ENCODE data around the gene CGB7. TPM values are rescaled to one million over a fixed set of nuclear protein-coding genes. Genes with fewer than 3 reads are reported as not detected.

Gene CGB7
- total RNA-seq, 3 donors from 2014 or later (not counting 1 experiment from before 2014, with no cell fraction given) = not detected

- intact Hi-C loops (cut with micrococcal nuclease) = no loop called here
- Histone ChIP-seq H3K27me3 (ENCODE audit: control insufficient read depth, insufficient read depth, low read length) (no peaks in the 10 kb centered on the region), H3K27ac (ENCODE audit: low read length) (no peak overlapping the region), H3K4me3 (ENCODE audit: low read length) (no peak overlapping the region), H3K36me3 (ENCODE audit: control insufficient read depth, insufficient read depth, low read length) (peaks cover 72% of the 10 kb centered on the region), H3K4me1 (ENCODE audit: control insufficient read depth, insufficient read depth, low read length) (no peaks in the 10 kb centered on the region), H3K9me3 (ENCODE audit: control insufficient read depth, insufficient read depth, low read length) (no peaks in the 10 kb centered on the region)
- Mint-ChIP-seq H3K36me3 (peaks cover 11% of the 10 kb centered on the region), H3K9me3 (no peaks in the 10 kb centered on the region), H3K4me1 (peaks cover 12 to 29% of the 10 kb centered on the region in 2 donors), H3K4me3 (no peak overlapping the region), H3K27me3 (ENCODE audit: low read depth in 2 of 2) (no peaks in the 10 kb centered on the region), H3K27ac (no peak overlapping the region)
- DNase-seq = no peak
- TF ChIP-seq, protein P1, sequence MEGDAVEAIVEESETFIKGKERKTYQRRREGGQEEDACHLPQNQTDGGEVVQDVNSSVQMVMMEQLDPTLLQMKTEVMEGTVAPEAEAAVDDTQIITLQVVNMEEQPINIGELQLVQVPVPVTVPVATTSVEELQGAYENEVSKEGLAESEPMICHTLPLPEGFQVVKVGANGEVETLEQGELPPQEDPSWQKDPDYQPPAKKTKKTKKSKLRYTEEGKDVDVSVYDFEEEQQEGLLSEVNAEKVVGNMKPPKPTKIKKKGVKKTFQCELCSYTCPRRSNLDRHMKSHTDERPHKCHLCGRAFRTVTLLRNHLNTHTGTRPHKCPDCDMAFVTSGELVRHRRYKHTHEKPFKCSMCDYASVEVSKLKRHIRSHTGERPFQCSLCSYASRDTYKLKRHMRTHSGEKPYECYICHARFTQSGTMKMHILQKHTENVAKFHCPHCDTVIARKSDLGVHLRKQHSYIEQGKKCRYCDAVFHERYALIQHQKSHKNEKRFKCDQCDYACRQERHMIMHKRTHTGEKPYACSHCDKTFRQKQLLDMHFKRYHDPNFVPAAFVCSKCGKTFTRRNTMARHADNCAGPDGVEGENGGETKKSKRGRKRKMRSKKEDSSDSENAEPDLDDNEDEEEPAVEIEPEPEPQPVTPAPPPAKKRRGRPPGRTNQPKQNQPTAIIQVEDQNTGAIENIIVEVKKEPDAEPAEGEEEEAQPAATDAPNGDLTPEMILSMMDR (IDR thresholded peaks at IDR 0.05) = no peak
- WGBS (ENCODE audit: insufficient coverage) = 90% methylated on average over 32 of the region's 33 CpGs
- ATAC-seq = no peak
Observed at GRCh38 chr19:49103331-49104085, 46.0 kb upstream of the CGB7 start.

DNA sequence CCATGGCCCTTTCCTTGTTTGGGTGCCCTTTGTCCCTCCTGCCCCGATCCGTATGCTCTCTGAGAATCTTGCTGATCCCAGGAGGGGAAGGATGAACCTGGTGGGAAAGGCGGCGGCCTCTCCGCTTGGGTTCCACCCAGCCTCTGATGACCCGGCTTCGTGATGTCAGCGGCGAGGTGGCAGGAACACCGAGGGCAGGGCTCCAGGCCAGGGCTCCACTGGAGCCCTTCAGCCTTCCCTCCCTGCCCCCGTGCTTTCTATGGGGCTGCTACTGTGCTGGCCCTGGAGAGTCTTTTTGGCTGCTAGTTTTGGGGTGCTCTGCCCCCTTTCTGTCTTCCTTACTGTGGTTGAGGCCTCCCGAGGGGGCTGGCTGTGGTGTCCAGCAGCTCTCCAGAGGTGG, 44.8 kb upstream of the CGB7 start:
- H3K9me3 Mint-ChIP-seq = no peaks in the 10 kb centered on the region
- Histone ChIP-seq H3K27ac (ENCODE audit: low read length) (no peak overlapping the region), H3K4me1 (ENCODE audit: control insufficient read depth, insufficient read depth, low read length) (no peaks in the 10 kb centered on the region), H3K27me3 (ENCODE audit: control insufficient read depth, insufficient read depth, low read length) (no peaks in the 10 kb centered on the region), H3K9me3 (ENCODE audit: control insufficient read depth, insufficient read depth, low read length) (no peaks in the 10 kb centered on the region), H3K36me3 (ENCODE audit: control insufficient read depth, insufficient read depth, low read length) (peaks cover 75% of the 10 kb centered on the region), H3K4me3 (ENCODE audit: low read length) (no peak overlapping the region)
- no peaks in the 10 kb centered on the region for H3K27me3 Mint-ChIP-seq (ENCODE audit: low read depth in 2 of 2)
- TF ChIP-seq, protein P1 (IDR thresholded peaks at IDR 0.05) = no peak
- peaks cover 12 to 34% of the 10 kb centered on the region in 2 donors for H3K4me1 Mint-ChIP-seq
- H3K27ac Mint-ChIP-seq = no peak overlapping the region
- intact Hi-C loops (cut with micrococcal nuclease) = no loop called here
- DNase-seq (no peak), ATAC-seq (no peak)
- no peak overlapping the region for H3K4me3 Mint-ChIP-seq
- H3K36me3 Mint-ChIP-seq = peaks cover 9% of the 10 kb centered on the region
- 96% methylated on average over 12 of the region's 12 CpGs for whole genome bisulfite sequencing (ENCODE audit: insufficient coverage)

DNA sequence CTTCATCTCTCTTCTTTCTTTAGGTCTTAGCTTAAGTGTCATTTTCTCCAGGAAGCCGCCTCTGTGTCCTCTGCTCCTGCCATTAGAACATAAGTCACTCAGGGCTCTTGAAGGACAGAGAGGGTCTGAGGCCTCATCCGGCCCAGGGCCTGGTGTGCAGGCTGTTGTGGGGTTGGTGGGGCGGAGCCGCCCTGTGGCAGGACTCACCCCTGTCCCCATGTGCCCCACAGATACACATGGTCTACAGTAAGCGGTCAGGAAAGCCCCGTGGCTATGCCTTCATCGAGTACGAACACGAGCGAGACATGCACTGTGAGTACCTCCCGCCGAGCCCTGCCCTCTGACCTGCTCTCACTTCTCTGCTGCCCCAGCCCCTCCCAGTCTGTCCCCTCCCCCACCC, 43.6 kb upstream of the CGB7 start:
- H3K27ac Mint-ChIP-seq = peak overlapping the region in 1 of 2 donors; percentile 25

More for the DNA sequence above, 43.6 kb upstream of the CGB7 start:
- H3K27me3 Mint-ChIP-seq (ENCODE audit: low read depth in 2 of 2) = no peaks in the 10 kb centered on the region
- TF ChIP-seq, protein P1 (IDR thresholded peaks at IDR 0.05) = no peak
- peaks cover 5 to 23% of the 10 kb centered on the region in 2 donors for H3K4me1 Mint-ChIP-seq
- Histone ChIP-seq H3K9me3 (ENCODE audit: control insufficient read depth, insufficient read depth, low read length) (no peaks in the 10 kb centered on the region), H3K27me3 (ENCODE audit: control insufficient read depth, insufficient read depth, low read length) (no peaks in the 10 kb centered on the region), H3K4me3 (ENCODE audit: low read length) (no peak overlapping the region), H3K36me3 (ENCODE audit: control insufficient read depth, insufficient read depth, low read length) (peaks cover 73% of the 10 kb centered on the region), H3K4me1 (ENCODE audit: control insufficient read depth, insufficient read depth, low read length) (no peaks in the 10 kb centered on the region), H3K27ac (ENCODE audit: low read length) (no peak overlapping the region)
- no peaks in the 10 kb centered on the region for H3K9me3 Mint-ChIP-seq
- WGBS (ENCODE audit: insufficient coverage) = 94% methylated on average over 12 of the region's 12 CpGs
- H3K36me3 Mint-ChIP-seq = no peaks in the 10 kb centered on the region
- DNase-seq (no peak), ATAC-seq (no peak)
- no peak overlapping the region for H3K4me3 Mint-ChIP-seq
- intact Hi-C loops (cut with micrococcal nuclease) = no loop called here

Data from natural killer cell (primary cell).